ENCODE measurements around the gene CEL. TPM values are rescaled to one million over a fixed set of nuclear protein-coding genes. Genes with fewer than 3 reads are reported as not detected.

CEL gene
- total and polyA plus RNA-seq, 10 of the 15 experiments (the other 5 are each of a cell fraction or from before 2014, with no cell fraction given) = 0.05 to 4.1 (median 0.29) TPM; not detected in 2

- TF ChIP-seq CTCF (IDR thresholded peaks at IDR 0.05 in 2 of 3, conservative IDR thresholded peaks at IDR 0.05 in 1 of 3; ENCODE audit: control insufficient read depth in 2 of 3, extremely low read depth in 1 of 3, insufficient read depth in 1 of 3, low read depth in 3 of 3, low read length in 3 of 3) = no peak
- TF ChIP-seq ZBTB33 (IDR thresholded peaks at IDR 0.05) = no peak
- TF ChIP-seq CUX1 (IDR thresholded peaks at IDR 0.05; ENCODE audit: insufficient replicate concordance, low read depth, low read length) = no peak
- TF ChIP-seq NKRF (conservative IDR thresholded peaks at IDR 0.05) = no peak
- TF ChIP-seq STAT1 (conservative IDR thresholded peaks at IDR 0.05) = no peak
- TF ChIP-seq E2F8 (IDR thresholded peaks at IDR 0.05; ENCODE audit: low read depth, partially characterized antibody) = no peak
- no peak for TF ChIP-seq JUNB (IDR thresholded peaks at IDR 0.05)
- TF ChIP-seq NFYB (IDR thresholded peaks at IDR 0.05; ENCODE audit: insufficient read depth, low read depth, low read length) = no peak
- no peak for TF ChIP-seq IRF4 (IDR thresholded peaks at IDR 0.05; ENCODE audit: low read depth, low read length)
- no peak for TF ChIP-seq IKZF1 (conservative IDR thresholded peaks at IDR 0.05)
- no peak for TF ChIP-seq SIN3A (IDR thresholded peaks at IDR 0.05; ENCODE audit: low read depth, low read length)
- TF ChIP-seq SRF (IDR thresholded peaks at IDR 0.05; ENCODE audit: low read depth in 2 of 2, low read length in 2 of 2) = no peak
- no peak for TF ChIP-seq MEF2B (IDR thresholded peaks at IDR 0.05; ENCODE audit: partially characterized antibody, poor library complexity, severe bottlenecking)
Measured at GRCh38 chr9:133094842-133095393, 33.1 kb downstream of the CEL start (continued).
